GM04504 (cell line): Measurements from ENCODE around the gene OPCML.

Experiments
- DNase-seq: peaks from one replicate; pipeline ENCODE4 v3.0.0-alpha.2; 2012; ENCODE audit warnings: low read depth

Gene OPCML

GRCh38 chr11:132937016-132937415 lies 595.3 kb downstream of the OPCML start:
- no peak for DNase-seq

DNA sequence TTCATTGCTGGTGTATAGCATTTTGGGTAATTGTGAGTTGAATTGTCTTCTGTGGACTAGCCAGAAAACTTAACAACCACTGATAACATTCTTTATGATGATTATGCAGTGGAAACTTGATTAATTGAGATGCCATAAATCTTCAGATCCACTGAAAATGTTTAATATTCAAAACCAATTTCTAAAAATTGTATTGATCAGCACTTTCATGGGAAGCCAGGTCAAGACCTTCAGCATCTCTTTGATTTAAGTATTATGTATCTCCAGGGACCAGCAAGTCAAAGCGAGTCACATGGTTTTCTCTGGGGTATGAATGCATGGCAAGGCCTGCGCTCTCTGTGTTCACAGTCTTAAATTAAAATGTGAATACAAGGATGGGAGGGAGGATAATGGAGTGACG lies 596.9 kb downstream of the OPCML start:
- DNase-seq, result no peak

DNA sequence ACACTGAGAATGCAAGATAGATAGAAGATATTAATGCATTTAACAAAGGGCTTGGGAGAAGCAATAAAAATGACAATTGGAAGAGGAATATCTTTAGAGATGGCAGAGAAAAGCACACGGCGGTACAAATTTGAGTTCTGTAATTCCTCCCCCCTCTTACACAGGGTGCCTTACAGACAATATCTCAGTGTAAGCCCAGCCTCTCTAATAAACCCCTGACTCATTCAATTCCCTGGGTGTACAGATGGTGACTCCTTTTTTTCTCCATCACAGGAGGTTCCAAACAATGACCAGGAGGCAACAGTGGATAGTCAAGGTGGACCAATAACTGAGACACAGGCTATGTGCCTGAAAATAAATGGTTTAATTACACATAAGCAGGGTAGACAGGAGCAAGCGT lies 598.6 kb downstream of the OPCML start:
- no peak for DNase-seq

- no peak for DNase-seq
Observed at GRCh38 chr11:132925825-132926469, 606.4 kb downstream of the OPCML start.

- DNase-seq, result no peak
Observed at GRCh38 chr11:132921597-132921996, 610.7 kb downstream of the OPCML start.

GRCh38 chr11:132920451-132921096 lies 611.7 kb downstream of the OPCML start:
- no peak for DNase-seq

DNA sequence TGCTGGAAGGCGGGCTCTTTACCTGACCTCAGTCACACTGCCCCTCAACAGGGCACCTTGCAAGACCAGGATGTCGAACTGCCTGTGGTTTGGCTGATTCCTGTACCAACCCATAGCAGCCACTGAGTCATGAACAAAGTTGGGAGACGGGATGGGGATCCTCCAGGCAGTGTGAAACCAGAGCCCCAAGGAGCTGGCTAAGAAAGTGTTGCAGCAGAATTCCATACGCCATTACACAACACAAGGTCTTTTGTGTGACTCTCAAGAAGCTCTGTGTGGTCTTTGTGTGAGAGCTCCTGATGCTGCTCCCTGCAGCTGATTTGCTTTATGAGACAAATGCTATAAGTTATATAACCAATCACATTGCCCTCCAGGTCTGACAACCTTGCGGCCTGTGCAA lies 617.7 kb downstream of the OPCML start:
- no peak for DNase-seq

- DNase-seq, result no peak
Observed at GRCh38 chr11:132913886-132914285, 618.4 kb downstream of the OPCML start.

DNA sequence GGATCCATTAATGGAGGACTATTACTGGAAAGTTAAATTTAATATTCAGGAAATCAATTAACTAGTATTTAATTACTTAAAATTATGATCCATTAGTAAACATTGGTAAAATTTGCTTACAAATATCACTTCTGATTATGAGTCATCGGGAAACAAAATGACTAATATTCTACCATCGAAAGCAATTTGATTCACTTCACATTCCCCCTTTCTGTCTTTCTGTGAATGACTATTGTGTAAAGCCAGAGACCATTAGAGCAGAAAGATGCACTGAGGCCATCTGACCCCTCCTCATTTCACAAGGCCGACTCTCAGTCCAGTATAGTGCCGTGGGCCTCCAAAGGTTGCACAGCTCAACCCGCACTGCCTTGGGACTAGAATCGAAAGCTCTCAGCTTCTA lies 619.0 kb downstream of the OPCML start:
- DNase-seq, result no peak

GRCh38 chr11:132911186-132911585 lies 621.1 kb downstream of the OPCML start:
- DNase-seq, result peak; percentile 29

DNA sequence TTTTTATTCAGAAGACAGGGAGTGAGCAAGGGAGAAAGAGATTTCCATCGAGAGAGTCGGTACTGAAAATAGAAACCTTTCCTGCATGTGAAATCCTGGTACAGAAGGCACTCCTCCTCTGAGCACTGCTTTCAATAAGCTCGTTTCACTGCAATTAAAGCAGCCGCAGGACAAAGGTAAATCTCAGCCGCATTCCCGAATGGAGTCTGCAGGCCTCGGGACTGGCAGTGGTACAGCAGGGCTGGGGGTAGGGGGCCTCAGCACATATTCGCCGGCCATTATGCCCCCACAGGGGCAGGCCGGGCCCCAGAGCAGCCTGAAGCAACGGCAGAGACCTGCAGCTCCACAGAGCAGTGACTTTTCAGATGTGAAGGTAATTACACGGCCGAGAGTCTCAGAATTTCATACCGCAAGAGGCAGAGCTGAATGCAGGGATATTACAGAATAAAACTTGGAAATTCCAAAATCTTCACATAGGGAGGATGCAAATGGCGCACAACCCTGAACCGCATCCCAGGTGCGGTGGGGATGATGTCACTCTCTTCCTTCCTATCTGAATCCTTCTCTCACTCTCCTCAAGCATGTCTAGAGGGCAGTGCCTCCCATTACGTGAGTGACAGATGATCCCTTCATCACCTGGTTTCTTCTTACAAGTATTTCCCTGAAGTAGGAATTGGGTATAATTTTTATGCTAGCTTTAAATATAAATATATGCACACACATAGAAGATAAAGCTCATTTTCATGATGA lies 622.1 kb downstream of the OPCML start:
- DNase-seq, result no peak

DNA sequence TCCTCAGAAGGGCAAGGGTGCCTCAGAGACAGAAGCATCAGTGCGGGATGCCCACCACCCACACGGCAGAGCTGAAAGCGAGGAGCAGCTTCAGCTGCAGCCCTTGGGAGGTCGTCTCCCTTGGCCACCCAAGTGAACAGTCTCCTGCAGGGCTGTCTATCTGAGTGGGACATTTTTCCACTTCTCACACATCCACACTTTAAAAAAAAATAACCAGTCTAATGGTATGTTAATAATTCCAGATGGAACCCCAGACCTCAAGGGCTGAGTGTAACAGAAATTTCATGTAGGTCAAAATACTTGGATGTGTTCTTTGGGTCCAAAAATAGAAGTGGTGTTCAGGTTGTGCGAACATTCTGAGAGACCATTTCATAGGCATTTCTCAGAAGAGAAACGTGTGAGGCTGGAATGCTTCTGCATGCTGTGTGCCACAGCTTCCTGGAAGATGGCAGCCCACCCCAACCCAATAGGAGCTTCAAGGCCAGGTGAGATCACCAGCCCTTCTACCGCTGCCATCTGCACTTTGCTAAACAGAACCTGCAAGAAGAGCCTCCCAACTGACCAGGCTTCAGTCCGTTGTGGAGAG lies 623.2 kb downstream of the OPCML start:
- DNase-seq, result no peak

DNA sequence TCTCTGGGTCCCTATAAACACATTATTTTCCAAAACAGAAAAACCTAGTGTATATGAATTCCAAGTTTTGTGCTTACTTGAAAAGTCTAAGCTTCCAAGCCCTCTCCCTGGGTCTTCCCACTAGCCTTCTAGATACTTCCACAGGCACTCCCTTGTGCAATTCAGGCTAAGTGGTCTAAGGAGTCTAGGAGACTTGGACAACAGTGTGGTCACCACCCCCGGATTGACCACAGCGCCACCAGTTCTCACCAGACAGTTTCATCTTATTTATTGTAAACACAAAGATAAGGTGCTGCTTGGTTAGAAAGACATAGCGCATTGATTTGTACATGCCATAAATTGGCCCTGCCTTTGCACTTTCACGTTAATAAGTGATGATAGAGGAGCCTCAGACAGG lies 623.9 kb downstream of the OPCML start:
- no peak for DNase-seq

- DNase-seq, result no peak
Observed at GRCh38 chr11:132907651-132908413, 624.5 kb downstream of the OPCML start.

GRCh38 chr11:132904607-132905006 lies 627.7 kb downstream of the OPCML start:
- no peak for DNase-seq

DNA sequence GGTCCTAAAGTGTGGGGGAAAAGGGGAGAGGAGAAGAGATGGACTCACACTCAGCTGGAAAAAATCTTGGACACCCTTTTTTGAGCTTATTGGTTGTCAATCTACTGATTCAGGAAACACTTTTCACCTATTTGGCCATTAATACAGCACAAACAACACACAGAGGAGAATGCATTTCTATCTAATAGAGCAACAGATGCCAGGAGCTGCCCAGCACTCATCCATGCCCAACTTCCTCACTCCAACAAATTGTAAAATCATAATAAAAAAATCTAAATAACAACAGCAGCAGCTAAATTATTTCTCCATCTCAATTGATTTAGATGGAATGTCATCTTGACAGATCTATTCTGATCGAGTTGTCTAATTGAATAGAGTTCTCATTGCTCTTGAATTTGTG lies 628.2 kb downstream of the OPCML start:
- no peak for DNase-seq

DNA sequence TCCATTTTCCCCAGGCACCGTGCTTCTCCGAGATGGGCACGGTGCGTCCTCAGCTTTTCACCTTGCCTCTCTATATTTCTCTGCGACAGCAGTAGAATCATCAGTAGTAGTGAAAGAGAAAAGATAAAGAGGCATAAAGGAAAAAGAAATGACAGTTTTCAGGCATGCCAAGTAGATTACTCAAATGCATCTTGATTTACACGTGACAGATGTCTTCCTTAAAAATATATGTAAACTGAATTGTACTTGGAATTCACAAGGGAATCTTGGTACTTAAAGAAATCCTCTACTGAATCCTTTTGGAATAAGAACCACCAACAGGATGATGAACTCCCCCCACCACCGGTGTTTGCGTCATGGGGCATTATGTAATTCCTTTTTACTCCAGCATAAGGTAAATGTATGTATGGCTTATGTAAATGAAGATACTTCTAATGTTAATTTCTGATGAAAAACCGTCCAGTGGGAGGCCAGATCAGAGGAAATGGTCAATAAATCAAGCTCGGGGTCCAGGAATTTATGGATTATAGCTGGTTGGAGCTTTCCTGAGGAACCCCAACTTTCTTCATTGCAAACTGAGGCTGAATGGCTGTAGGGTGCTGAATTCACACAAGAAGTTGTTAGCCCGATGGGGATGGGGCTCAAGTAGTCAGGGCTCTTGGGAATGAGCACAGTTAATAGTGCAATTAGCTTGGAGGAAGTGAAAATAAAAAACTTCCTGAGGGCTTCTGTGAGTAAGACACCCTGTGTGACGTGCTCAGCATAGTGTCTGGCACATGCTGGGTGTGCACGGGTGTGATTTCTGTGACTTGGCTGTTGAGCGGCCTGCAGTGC lies 630.4 kb downstream of the OPCML start:
- DNase-seq, result no peak

DNA sequence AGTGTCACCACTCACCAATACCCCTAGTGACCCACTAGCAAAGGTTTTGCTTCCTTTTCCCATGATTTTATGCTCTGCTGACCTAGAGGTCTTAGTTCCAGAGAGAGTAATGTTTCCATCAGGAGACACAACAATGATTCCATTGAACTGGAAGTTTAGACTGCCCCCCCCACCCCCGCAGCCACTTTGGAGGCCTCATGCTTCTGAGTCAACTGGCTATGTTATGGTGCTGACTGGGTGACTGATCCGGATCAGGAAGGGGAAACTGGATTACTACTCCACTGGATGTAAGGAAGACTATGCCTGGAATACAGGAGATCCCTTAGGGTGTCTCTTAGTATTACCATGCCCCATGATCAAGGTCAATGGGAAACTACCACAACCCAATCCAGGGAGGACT lies 633.6 kb downstream of the OPCML start:
- DNase-seq, result no peak

DNA sequence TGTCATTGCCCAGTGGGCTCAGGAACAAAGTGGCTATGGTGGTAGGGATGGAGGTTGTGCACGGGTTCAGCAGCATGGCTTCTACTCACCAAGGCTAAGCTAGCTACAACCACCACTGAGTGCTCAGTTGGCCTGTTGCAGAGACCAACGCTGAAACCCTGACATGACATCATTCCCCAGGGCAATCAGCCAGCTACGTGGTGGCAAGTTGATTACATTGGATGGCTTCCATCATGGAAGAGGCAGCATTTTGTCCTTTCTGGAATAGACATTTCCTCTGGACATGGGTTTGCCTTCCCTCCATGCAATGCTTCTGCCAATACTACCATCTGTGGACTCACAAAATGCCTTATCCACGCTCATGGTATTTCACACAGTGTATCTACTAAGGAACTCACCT lies 634.3 kb downstream of the OPCML start:
- DNase-seq, result no peak

DNA sequence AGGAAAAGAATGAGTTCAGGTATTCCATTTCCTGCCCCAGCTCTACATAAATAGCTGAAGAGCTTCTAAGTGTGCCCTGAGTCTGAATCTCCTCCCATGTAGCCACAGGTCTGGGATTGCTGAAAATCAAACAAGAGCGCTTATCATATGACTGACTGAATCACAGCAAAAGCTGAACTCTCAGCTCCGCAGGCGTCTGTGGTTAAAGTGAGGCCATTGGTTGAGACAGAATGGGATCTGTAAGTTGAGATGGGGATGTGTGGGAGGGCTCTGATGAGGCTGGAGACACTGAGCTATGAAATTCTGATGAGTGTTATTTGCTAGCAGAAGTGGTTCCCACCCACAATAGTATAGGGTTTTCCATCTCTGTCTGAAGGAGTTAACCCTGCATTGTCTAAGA lies 637.0 kb downstream of the OPCML start:
- no peak for DNase-seq

- DNase-seq, result no peak
Observed at GRCh38 chr11:132894606-132895005, 637.7 kb downstream of the OPCML start.
